OCI-LY7 (cell line): ENCODE data around the gene AKAP5. TPM values are rescaled to one million over a fixed set of nuclear protein-coding genes. Genes with fewer than 3 reads are reported as not detected.

Experiments used
- BruUV-seq: library from RNA; stranded (reverse); fragments of 400-500 nt; replicated peaks from 2 replicates; lab custom pipeline; 2021; lab: Mats Ljungman, UMichigan
- CTCF ChIA-PET: fragments of 300-600 bp; sonication (Branson Sonifier 250); formaldehyde crosslinking; loops from one replicate; lab custom pipeline; 2022; ENCODE audit warnings: antibody characterized with exemption; ENCODE audit not compliant: unreplicated experiment; lab: Charles Lee
- POLR2A ChIA-PET: fragments of 300-600 bp; sonication (Branson Sonifier 250); formaldehyde crosslinking; loops from one replicate; lab custom pipeline; 2022; ENCODE audit warnings: antibody characterized with exemption; lab: Charles Lee
- DNase-seq: peaks from one replicate; pipeline ENCODE4 v3.0.0-alpha.2; 2015; ENCODE audit warnings: low spot score
- H2AFZ ChIP-seq: fragments of 200-600 bp; sonication (generic), shearing (Covaris generic); 2 replicates; pipeline ENCODE4 v1.6.1; 2014; ENCODE audit warnings: mild to moderate bottlenecking, antibody characterized with exemption, low read length, moderate library complexity
- H3K27ac ChIP-seq: fragments of 200-600 bp; sonication (generic); 2 replicates; pipeline ENCODE4 v1.5.1; 2014; ENCODE audit warnings: mixed run types, low read depth, mild to moderate bottlenecking, moderate library complexity, low read length, inconsistent platforms; ENCODE audit not compliant: poor library complexity, severe bottlenecking
- H3K36me3 ChIP-seq: fragments of 200-600 bp; sonication (generic); 2 replicates; pipeline ENCODE4 v1.6.1; 2014; ENCODE audit warnings: mild to moderate bottlenecking, antibody characterized with exemption, low read length, moderate library complexity, mixed read lengths; ENCODE audit not compliant: insufficient read depth
- H3K4me1 ChIP-seq: fragments of 200-600 bp; sonication (generic); 2 replicates; pipeline ENCODE4 v1.5.1; 2014; ENCODE audit warnings: mild to moderate bottlenecking, low read length; ENCODE audit not compliant: insufficient read depth, poor library complexity, severe bottlenecking
- H3K4me2 ChIP-seq: fragments of 200-600 bp; sonication (generic); 2 replicates; pipeline ENCODE4 v1.6.1; 2014; ENCODE audit warnings: mild to moderate bottlenecking, low read length
- H3K4me3 ChIP-seq: fragments of 200-600 bp; sonication (generic); 2 replicates; pipeline ENCODE4 v1.5.1; 2014; ENCODE audit warnings: mild to moderate bottlenecking, low read depth, low read length; ENCODE audit not compliant: poor library complexity, severe bottlenecking
- H3K79me2 ChIP-seq: fragments of 200-600 bp; sonication (generic); 2 replicates; pipeline ENCODE4 v1.6.1; 2016; ENCODE audit warnings: low read depth, mild to moderate bottlenecking, low read length, moderate library complexity, mixed read lengths; ENCODE audit not compliant: insufficient read depth
- H3K9me2 ChIP-seq: fragments of 200-600 bp; sonication (generic); 2 replicates; pipeline ENCODE4 v1.6.1; 2016; ENCODE audit warnings: mild to moderate bottlenecking, low read length, mixed read lengths; ENCODE audit not compliant: insufficient read depth
- H3K9me3 ChIP-seq: fragments of 200-600 bp; sonication (generic); 2 replicates; pipeline ENCODE4 v1.6.1; 2014; ENCODE audit warnings: mild to moderate bottlenecking, mixed run types, low read length, mixed read lengths
- H4K20me1 ChIP-seq: fragments of 200-600 bp; sonication (generic); 2 replicates; pipeline ENCODE4 v1.6.1; 2014; ENCODE audit warnings: mild to moderate bottlenecking, antibody characterized with exemption, low read length, moderate library complexity, mixed read lengths; ENCODE audit not compliant: insufficient read depth
- CTCF ChIP-seq: fragments of 200-600 bp; sonication (generic); conservative IDR thresholded peaks from 2 replicates; pipeline ENCODE4 v1.5.1; 2014; ENCODE audit warnings: mild to moderate bottlenecking, antibody characterized with exemption, low read length, moderate library complexity, mixed read lengths
- EZH2phosphoT487 ChIP-seq: fragments of 200-600 bp; sonication (generic); IDR thresholded peaks from 2 replicates; pipeline ENCODE4 v1.6.1; 2018; ENCODE audit warnings: low read depth, borderline replicate concordance, mild to moderate bottlenecking, mixed run types, antibody characterized with exemption, low read length, moderate library complexity, mixed read lengths
- intact Hi-C: fragments of 100-400 bp; cut with micrococcal nuclease; formaldehyde crosslinking; loops from one replicate; pipeline ENCODE4 v1.10.0; 2022; ENCODE audit not compliant: unreplicated experiment
- total RNA-seq, 2 experiments: library from RNA; depleted of rRNA in 1 of 2; stranded (reverse); fragments of >200 nt in 1 of 2; shearing (Covaris generic) in 1 of 2; gene quantifications; 2 replicates each; pipeline ENCODE4 v1.2.3, GENCODE V29; 2014 to 2022

Gene AKAP5
- total RNA-seq, 2 experiments from 2014 or later, result 0.57 to 0.92 TPM

DNA sequence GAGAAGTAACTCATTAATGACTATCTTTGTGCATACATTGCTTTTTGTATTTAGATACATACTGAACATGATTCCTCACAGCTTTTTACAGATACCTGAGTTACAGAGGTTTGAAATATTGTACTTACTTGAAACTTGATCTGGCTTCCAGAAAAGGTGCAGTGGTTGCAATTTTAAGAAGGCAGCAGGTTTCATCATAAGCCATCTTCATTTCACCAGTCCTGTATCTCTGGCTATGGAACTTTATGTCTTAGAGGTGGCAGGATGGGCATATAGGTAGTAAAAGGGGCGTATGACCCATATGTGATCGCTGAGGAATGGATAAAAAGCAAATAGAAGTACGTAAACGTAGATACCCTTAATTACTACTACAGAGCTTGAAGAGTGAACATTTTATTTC, 52.9 kb downstream of the AKAP5 start:
- no peaks in the 10 kb centered on the region for H3K9me2 ChIP-seq
- H3K4me2 ChIP-seq, result no peak overlapping the region
- H3K4me3 ChIP-seq, result no peak overlapping the region
- peaks cover 17% of the 10 kb centered on the region for H4K20me1 ChIP-seq
- H2AFZ ChIP-seq, result no peak overlapping the region
- H3K79me2 ChIP-seq, result peaks cover 61% of the 10 kb centered on the region
- intact Hi-C loops, result no loop called here
- no peaks in the 10 kb centered on the region for H3K4me1 ChIP-seq
- H3K27ac ChIP-seq, result no peak overlapping the region
- no peaks in the 10 kb centered on the region for H3K9me3 ChIP-seq
- POLR2A ChIA-PET, result interaction anchor here (0.7 to 0.9 kb wide), 2 partner anchors 9 to 1263 kb away, joined by 3 read pairs; no protein-coding TSS in a partner anchor
- TF ChIP-seq CTCF (no peak), EZH2phosphoT487 (no peak)
- no TSS peak for BruUV-seq
- CTCF ChIA-PET, result no interaction called here
- no peak for DNase-seq
- peaks cover 27% of the 10 kb centered on the region for H3K36me3 ChIP-seq

GRCh38 chr14:64520699-64521098, 55.4 kb downstream of the AKAP5 start:
- no peak overlapping the region for H3K4me2 ChIP-seq
- no TSS peak for BruUV-seq
- ChIA-PET POLR2A (interaction anchor here (0.6 to 1.4 kb wide), 6 partner anchors 10 to 177 kb away, joined by 3 to 4 read pairs (median 3); no protein-coding TSS in a partner anchor), CTCF (no interaction called here)
- no peak overlapping the region for H3K4me3 ChIP-seq
- peaks cover 9% of the 10 kb centered on the region; the same call in 1 of the 2 replicates for H4K20me1 ChIP-seq
- intact Hi-C loops, result no loop called here
- no peaks in the 10 kb centered on the region for H3K9me3 ChIP-seq
- H2AFZ ChIP-seq, result no peak overlapping the region
- H3K4me1 ChIP-seq, result no peaks in the 10 kb centered on the region
- no peaks in the 10 kb centered on the region for H3K9me2 ChIP-seq
- no peak overlapping the region for H3K27ac ChIP-seq
- TF ChIP-seq CTCF (no peak), EZH2phosphoT487 (no peak)
- peaks cover 39% of the 10 kb centered on the region for H3K36me3 ChIP-seq
- H3K79me2 ChIP-seq, result peaks cover 40% of the 10 kb centered on the region
- DNase-seq, result no peak

- POLR2A ChIA-PET, result interaction anchor here (1.2 kb wide), 1 partner anchor 135 kb away, joined by 3 read pairs; no protein-coding TSS in a partner anchor
- TSS peak; percentile 48 for BruUV-seq
- TF ChIP-seq EZH2phosphoT487 (no peak), CTCF (no peak)
- Histone ChIP-seq H3K4me1 (no peaks in the 10 kb centered on the region), H3K79me2 (peaks cover 19% of the 10 kb centered on the region; the same call in 1 of the 2 replicates), H3K4me2 (no peak overlapping the region), H3K36me3 (peaks cover 44% of the 10 kb centered on the region), H3K27ac (no peak overlapping the region), H3K9me2 (no peaks in the 10 kb centered on the region), H3K4me3 (no peak overlapping the region), H2AFZ (no peak overlapping the region), H3K9me3 (no peaks in the 10 kb centered on the region), H4K20me1 (peaks cover 5% of the 10 kb centered on the region; the same call in 1 of the 2 replicates)
- CTCF ChIA-PET, result no interaction called here
- DNase-seq, result no peak
- intact Hi-C loops, result no loop called here
Observed at GRCh38 chr14:64522591-64523355, 57.5 kb downstream of the AKAP5 start.
